Measurements from ENCODE around the gene FOXC2.
"Not testable (repeated sequence)": the region's sequence is repeated elsewhere in the genome, so short reads cannot be mapped to it uniquely, and the experiment has no call there.

The FOXC2 gene

DNA sequence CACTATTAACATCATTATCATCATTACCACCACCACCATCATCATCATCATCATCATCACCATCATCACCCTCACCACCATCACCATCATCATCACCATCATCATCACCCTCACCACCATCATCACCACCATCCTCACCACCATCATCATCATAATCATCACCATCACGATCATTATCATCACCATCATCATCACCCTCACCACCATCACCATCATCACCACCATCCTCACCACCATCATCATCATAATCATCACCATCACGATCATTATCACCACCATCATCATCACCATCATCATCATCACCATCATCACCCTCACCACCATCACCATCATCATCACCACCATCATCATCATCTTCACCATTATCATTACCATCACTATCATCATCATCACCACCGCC lies 21.3 kb downstream of the FOXC2 start:
- DNase-seq (ENCODE audit: low spot score) = not testable (repeated sequence)

DNA sequence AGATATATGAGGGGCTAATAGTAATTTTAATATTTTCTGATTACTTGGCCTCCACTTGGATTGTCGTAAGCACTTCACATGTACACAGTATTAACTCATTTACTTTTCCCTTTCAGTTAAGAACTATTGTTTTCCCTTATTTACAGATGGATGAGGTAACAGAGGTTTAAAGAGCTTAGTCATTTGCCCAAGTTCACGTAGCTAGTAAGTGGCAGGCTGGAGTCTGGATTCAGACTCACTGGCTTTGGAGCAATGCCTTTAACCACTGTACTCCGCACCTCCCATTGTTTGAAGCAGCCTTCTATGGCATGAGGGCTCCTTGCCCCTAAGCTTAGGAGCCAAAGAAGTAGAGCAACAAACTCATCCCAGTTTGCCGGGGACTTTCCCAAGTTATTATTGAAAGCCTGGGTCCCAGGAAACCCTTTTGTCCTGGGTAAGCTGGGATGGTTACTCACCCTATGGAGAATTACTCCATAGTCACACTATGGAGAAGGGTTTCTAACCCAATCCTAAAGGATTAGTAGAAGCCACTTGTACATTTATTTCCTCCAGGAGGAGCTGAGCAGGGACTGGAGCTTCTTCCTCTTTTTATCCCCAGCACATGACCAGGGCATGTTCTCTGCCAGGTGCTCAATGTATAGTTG lies 24.0 kb downstream of the FOXC2 start:
- no peak for DNase-seq (ENCODE audit: low spot score)

DNA sequence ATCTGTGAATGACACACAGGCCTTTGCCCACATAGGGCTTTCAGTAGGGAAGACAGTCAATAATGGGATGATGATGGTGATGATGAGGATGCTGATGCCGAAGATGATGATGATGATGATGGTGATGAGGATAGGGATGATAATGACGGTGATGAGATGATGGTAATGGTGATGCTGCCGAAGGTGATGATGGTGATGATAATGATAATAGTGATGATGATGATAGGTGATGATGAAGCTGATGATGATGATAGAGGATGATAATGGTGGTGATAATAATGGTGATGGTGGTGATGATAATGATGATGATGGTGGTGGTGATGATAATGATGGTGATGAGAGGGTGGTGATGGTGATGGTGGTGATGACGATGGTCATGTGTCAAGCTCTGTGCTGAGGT lies 24.6 kb downstream of the FOXC2 start:
- no peak for DNase-seq (ENCODE audit: low spot score)

DNA sequence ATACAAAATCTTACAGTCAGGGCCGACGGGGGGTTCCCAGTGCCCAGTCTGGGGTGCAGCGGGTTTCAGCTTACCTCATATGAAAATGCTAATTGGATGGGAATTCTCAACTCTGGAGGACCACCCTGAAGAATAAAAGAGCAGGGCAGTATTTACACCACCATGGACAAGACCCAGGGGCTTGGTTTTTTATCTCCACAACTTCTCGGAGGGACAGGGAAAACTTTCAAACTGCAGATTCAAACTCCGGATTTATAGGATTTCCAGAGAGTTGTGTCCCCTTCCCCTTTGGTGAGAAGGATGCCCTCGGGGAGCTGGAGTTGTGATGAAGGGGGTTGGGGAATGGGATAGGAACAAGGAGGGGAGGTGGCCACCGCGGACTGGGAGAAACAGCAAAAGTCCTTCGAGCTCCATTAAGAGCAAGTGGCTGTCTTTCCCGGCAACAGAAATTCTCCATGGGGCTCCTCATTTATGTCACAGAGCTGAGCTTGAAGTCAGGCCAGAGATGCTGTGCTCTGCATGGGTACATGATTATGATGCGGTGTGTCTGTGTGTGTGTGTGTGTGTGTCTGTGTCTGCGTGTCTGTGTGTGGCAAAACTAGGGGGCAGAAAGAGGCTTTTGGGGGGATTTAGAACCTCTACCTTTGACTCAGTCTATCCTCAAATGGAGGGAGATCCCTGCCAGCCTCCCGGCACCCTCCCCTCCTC lies 27.4 kb downstream of the FOXC2 start:
- DNase-seq (ENCODE audit: low spot score) = no peak

DNA sequence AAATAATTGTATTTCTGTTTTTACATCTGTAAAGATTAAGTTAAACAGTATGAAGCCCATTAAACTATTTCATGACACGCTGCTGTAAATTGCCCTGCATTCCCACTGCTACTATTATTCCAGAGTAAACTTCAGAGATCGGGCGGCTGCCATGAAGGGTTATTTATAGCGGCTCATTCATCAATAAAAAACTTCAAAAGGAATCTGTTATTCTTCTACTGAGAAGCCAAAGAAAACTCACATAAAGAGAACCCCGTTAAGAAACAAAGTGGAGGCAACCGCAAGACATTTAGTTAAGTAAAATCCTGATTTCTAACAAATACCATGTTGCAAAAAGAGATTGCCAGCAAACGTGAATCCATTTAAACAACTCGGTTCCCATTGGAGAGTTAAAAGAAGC lies 28.1 kb downstream of the FOXC2 start:
- DNase-seq (ENCODE audit: low spot score) = no peak

DNA sequence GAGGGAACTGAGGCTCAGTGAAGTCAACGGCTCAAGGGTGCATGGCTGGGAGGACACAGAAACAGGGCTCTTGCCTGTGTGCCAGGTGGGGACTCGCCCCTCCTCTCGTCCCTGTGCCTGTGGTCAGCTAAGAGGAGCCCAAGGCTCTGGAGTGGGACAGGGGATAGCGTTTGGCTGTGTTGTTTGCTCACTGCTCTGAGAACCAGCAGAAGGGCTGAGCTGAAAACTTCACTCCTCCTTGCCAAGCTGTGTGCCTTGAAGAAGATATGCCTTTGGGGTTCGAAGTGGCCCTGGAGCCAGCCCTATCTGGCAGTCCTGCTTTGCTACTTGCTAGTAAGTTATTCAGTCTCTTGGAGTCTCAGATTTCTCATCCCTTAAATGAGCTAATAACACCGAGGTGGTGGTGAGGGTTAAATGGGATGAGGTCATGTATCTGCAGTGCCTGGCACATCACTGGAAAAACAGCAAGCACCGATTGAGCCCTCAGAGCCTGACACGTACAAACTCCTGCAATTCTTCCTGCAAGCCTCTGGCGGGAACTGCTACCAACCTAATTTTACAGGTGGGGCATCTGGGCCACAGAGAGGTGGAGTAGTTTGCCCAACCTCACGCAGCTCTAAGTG lies 29.5 kb downstream of the FOXC2 start:
- no peak for DNase-seq (ENCODE audit: low spot score)

DNA sequence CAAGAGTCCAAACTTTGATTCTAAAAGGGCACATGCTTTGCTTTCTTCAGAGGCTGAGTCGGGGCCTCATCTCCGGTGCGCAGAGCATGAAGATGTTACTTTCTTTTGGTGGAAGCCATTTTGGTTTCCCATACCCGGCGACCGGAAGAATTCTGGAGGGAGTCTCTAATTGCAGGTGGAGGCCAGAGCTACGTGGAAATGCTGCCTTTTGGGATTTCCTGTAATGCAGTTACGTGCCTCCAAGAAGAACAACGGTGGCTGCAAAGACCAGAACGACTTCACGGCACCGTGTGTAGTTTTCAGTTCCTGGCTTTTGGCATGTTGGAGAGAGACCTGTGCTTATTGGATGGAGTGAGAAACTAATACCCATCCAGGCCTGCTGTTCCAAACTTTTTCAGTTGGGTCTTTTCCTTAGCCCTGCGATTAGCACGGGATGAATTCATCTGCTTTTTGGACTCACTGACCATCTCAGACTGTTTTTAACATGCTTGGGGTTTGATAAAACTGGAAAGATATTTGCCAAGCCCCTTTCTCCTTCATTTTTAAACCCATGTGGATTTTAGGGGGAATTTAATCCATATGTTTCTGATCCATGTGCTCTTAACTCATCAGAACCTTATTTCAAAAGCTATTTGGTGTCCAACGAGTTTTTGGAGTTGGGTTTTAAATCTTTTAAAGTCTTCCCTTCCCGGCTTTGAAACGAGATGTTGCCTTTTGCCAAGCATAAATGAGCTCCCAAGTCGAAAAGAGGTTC lies 30.7 kb downstream of the FOXC2 start:
- DNase-seq (ENCODE audit: low spot score) = no peak

DNA sequence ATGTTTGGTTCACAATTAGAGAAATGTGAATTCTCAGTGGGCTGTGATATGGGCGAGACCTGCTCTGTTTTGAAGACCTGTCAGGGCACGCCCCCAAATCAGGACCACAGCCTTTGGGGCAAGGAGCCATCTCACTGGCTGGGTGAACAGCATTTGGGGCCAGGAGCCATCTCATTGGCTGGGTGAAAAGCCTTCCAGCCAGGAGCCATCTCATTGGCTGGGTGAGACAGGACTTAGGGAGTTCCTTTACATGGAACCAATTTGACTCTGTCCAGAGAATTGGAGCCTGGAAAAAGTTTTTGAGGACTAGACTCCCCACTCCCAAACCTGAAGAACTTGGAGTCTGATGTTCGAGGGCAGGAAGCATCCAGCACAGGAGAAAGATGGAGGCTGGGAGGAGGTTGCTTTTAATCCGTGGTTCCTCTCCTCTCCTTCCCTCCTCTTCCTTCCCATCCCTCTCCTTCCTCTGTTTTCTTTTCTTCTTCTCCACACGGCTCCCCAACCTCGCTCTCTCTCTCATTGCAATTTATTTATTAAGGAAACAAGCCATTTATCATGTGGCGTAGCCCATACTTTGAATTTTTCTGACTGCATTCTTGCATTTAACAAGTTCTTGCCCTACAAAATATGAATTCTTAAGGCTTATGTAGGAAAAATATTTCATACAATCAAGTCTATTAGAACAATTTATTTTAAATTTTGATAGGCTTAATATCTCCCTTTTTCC lies 31.4 kb downstream of the FOXC2 start:
- DNase-seq (ENCODE audit: low spot score) = no peak

DNA sequence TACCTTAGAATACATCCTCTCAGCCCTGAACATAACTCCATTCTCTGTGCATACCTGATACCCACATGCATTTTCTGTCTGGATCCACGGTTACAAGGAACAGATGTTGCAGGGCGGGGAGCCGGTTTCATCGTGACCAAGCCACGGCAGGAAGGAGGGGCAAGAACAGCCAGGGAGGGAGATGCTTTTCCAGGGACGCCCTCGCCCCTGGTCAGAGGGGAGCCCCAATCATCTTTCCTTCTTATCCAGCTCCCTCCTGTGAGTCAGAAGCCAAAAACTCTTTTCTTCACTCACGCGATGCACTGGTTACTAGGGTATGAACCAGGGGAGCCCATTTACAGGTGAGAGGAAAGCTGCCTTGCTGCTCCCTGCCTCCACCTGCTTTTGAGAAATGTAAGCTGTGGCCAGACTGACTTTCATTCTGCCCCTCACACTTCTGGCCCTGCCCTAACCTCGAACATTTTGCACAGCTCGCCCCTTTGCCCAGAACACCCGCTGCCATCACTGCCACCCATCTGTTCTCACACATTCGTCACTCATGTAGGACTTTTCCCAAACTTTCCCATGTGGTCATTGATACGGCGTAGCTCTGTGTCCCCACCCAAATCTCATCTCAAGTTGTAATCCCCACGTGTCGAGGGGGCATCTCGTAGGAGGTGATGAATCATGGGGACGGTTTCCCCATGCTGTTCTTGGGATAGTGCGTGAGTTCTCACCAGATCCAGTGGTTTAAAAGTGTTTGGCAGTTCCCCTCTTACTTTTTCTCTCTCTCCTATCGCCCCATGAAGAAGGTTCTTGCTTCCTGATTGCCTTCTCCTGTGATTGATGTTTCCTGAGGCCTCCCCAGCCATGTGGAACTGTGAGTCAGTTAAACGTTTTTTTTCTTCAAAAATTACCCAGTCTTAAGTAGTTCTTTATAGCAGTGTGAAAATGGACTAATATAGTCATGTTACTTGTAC lies 32.3 kb downstream of the FOXC2 start:
- DNase-seq (ENCODE audit: low spot score) = no peak

DNA sequence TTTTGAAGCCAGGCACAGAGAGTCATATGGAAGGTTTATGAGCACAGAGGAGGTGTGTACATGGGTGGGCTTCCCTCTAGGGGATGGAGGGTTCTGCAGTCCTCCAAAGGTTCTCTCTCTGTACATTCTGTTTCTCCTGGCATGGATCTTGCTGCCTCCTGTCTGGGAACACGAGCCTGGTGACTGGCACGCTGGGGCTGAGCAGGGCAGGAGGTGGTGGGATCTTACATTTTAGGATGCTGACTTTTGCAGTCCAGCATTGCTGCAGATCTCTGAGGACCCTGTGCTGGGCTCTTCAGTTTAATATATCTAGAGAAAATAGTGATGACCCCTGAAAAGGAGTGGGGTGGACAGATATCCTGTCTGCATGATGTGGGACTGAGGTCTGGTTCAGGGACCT lies 34.7 kb downstream of the FOXC2 start:
- DNase-seq (ENCODE audit: low spot score) = no peak

DNA sequence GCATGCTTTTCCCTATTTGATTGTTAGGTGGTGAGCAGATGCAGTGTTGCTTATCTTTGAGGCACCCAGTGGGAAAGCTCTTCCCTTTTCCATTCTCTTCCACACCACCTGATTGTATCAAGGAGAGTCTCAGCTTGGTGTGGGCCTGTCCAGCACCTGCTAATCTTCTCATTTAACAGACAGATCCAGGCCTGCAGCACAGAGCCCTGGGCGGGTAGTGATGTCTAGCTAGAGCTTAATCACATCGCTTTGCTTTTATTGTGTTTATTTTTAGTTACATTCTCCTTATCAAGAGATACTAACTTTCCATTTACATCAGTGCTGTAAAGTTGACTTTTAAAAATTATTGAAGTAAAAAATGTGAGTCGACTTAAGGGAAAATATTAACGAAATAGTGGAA lies 35.9 kb downstream of the FOXC2 start:
- DNase-seq (ENCODE audit: low spot score) = no peak

DNA sequence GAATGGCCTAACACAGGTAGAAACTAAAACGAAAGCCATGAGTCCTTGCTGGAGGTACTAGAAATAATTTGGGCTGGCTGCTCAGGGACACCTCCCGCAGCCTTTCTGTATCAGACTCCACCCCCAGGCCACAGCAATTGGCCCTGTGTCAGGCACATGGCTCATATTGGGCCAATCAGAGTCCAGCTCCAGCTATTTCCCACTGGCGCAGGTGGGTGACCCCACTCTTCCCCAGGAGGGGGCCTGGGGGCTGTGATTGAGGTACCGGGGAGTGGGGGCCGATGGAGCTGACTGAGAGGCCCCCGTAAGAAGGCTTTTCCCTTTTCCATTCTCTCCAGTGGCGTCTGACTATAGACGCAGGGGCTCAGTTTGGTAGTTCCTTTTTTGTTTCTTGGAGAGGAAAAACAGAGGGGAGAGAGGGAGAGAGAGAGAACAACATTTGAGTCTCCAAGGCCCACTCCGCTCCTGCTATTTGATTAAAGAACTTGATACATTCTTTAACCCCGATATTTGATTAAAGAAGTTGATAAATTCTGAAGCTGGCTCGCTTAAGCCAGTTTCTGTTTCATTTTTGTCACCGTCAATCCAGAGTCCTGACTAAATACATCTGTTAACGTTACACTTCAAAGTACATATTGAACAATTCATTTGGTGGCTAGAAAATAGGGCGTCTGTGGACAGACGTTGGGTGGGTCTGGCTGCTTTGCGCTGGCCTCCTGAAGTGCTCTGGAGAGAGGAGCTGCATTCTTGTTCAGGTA lies 38.0 kb downstream of the FOXC2 start:
- DNase-seq (ENCODE audit: low spot score) = no peak

DNA sequence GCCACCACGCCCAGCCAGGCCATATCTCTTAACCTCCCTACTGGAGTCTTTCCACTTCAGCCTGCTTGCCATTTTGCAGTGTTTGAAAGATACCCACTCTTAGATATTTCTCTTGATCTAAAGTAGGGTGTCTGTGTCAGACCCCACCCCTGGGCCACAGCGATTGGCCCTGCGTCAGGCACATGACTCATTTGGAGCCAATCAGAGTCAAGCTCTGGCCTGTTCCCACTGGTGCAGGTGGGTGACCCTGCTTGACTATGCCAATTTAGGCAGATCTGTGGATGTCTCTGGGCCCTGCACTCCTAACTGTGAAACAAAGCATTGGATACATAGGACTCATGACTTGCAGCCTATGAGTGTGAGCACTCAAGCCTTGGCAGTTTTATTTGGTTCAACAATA lies 39.3 kb downstream of the FOXC2 start:
- DNase-seq (ENCODE audit: low spot score) = no peak

DNA sequence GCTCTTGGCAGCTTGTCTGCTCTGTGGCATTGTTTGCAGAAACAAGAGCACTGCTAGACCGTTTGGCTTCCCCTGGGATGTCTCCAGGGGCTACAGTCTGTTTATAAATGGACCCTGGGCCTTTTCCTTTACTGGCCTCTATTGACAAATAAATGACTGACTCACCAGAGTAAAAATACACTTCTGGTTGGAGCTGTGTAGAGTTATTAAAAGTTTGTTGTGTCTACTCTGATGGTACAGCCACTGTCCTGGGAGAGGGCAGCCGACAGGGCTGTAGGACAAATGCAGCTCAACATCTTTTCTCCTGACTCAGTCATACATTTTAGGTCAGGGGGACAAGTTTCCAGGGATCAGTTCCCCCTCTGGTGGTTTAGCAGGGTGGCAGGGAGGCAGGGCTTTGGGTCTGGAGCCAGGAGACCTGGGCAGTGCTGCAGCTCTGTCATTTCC lies 41.7 kb downstream of the FOXC2 start:
- no peak for DNase-seq (ENCODE audit: low spot score)

DNA sequence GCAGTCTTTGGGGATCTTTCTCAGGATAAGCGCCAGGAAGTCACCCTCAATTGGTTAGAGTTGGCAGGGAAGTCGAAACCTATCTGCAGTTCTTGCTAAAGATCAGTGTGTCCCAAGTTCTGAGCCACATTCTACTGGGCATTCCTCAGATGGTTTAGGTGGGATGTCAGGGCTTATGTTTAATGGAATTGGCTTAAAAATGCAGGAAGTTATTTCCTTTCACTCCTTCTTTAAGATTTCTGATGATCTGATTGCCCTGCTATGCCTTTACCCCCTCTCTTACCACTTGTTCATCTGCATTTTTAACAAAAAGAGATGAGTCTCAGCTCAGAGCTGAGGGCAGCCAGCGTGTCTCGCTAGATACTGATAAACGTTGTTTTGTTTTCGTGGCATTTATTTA lies 42.5 kb downstream of the FOXC2 start:
- DNase-seq (ENCODE audit: low spot score) = no peak

DNA sequence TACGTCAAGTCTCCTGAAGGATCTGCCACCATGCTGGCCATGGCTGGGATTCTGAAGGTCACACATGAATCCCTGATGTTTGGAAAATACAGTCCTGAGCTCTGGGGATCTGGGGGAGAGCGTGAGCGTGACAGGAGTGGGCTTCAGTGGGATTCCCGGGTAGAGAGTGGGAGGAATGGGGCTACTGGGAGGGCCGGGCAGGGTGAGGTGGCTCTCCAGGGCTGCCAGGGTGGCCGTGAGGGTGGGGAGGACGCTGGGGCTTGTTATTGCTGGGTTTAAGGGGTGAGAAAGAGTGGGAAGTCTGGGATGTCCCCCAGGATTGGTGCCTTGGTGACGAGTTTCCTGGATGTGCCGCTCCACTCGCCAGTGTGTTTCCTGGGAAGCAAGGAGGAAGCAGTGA lies 43.0 kb downstream of the FOXC2 start:
- no peak for DNase-seq (ENCODE audit: low spot score)

DNA sequence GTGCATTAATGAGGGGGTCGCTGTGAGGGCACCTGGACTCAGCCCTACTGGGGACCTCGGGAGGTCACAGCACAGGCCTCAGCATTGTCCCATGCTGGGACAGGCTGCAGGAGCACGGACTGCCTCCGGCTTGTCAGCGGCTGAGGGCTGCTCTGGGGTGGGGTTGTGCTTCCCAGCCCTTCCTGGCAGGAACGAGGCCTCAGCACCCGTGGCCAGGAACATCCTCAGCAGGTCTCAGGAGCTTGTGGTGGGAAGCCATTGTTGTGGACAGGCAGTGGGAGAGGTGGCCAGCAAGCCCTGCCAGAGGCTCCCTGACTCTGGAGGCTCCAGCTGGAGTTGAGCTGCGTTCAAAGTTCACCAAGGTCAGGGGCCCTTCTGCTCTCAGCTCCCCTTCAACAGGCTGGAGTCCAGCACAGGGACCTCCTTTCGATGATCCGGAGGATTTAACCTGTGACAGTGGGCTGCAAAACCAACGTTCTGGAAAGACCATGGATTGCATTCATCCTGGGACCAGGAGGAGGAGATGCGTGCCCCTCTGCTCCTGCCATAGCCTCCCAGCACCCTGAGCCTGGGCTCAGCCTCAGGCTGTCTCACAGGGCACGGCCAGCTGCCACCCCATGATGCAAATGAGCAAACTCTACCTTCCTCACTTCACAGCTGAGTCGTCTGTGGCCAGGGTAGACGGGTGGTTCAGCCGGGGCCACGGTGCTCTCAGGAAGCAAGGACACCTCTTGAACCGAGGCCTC lies 44.3 kb downstream of the FOXC2 start:
- no peak for DNase-seq (ENCODE audit: low spot score)

DNA sequence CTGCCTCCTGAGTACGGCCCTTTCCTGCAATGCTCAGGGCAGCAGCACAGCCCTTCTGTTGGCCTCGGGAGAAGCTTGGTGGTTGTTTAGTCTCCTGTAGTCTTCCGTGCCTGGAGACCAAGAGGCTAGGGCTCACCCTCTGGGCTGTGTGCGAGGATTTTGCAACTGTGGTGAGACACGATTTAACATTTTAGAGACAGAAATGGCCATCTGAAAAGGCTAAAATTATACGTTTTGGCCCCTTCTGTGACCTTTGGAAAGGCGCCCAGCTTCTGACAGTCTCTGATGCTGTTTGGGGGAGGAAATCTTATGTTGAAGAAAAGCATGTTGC lies 44.9 kb downstream of the FOXC2 start:
- no peak for DNase-seq (ENCODE audit: low spot score)

DNA sequence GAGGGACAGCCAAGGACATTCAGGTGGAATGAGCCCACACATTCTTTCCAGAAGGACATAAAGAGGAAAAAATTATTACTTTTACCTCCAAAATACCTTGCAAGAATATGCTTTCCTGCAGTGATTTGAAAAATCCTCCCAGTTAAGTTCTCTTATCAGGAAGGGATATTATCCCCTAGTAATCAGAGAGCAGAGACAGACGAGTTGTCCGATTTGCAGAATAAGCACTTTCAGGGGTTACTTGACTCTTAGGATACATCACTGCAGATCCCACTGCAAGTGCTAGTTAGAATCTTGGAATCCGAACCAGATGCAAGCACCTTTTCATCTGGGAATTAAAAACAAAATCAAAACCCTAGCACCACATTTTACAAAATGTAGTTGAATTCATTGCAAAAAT lies 45.3 kb downstream of the FOXC2 start:
- no peak for DNase-seq (ENCODE audit: low spot score)

DNA sequence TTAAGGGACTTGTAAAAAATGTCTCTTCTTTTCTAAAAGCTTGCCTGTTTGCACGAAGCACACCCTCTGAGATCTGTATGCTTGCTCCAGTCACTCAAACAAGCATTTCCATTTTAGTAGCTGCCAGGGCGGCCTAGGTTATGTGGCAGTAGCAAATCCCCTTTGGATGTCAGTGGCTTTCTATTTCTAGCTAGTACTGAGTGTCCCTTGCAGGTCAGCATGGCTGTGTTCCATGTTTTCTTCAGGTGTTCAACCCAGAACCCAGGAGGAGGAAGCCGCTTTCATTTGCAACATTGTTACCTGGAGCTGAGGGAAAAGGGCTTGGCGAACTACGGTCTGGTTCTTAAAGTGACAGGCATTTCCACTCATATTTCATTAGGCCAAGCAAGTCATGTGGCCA lies 48.1 kb downstream of the FOXC2 start:
- DNase-seq (ENCODE audit: low spot score) = no peak

All from left forelimb (tissue), 1 donor.